ENCODE measurements around the gene LDLRAD4.

Gene LDLRAD4

GRCh38 chr18:13232086-13232917 is 13.7 kb downstream of the LDLRAD4 start:
- no peak for DNase-seq

- no peak for DNase-seq
Measured at GRCh38 chr18:13232971-13233786, 14.6 kb downstream of the LDLRAD4 start.

- no peak for DNase-seq
Measured at GRCh38 chr18:13233787-13234783, 15.5 kb downstream of the LDLRAD4 start.

- DNase-seq: no peak
Measured at GRCh38 chr18:13235421-13235831, 16.9 kb downstream of the LDLRAD4 start.

DNA sequence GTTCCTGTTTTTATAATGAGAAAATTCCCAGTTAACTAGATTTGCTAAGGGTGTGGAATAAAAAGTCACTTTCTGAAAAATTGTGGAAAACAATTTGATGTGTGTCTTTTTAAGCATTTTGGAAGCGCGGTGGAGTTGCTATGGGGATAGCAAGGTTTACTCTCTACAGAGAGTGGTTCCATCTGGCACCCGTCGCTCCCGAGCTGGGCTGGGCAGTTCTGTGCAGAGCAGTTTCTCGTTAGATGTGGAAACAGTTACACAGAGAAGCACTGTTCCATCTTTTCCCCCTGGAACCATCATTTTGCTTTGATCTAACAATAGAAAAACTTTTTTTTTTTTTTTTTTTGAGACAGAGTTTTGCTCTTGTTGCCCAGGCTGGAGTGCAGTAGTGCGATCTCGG is 17.4 kb downstream of the LDLRAD4 start:
- DNase-seq: no peak

DNA sequence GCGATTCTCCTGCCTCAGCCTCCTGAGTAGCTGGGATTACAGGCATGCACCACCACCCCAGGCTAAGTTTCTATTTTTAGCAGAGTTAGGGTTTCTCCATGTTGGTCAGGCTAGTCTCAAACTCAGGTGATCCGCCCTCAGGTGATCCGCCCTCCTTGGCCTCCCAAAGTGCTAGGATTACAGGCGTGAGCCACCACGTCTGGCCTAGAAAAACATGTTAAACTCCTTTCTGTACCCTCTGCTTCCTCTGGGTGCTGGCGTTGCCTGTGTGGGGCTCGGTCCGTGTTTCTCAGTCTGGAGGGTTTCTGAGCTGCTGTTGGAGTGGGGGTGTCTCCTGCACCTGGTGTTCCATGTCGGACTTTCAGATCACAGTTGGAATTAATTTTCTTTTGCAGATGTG is 17.9 kb downstream of the LDLRAD4 start:
- no peak for DNase-seq

DNA sequence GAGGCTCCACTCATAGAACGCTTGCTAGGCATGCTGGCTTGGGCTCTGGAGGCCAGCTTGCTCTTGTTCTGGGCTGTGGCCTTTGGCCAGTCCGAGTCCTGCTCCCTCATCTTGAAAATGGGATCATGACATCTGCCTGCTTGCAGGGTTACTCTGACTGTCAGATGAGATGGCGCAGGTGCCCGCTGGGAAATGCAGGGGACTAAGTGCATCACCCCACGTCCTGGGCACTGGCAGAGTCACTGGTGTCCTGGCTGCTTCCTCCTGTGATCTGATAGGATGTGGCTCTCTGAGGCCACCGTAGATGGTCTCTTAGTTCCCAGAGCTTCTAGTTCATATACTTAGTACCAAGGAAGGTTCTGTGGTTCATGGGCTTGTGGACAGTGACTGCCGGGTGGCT is 18.5 kb downstream of the LDLRAD4 start:
- DNase-seq: no peak

- DNase-seq: no peak
Measured at GRCh38 chr18:13237641-13238040, 19.1 kb downstream of the LDLRAD4 start.

DNA sequence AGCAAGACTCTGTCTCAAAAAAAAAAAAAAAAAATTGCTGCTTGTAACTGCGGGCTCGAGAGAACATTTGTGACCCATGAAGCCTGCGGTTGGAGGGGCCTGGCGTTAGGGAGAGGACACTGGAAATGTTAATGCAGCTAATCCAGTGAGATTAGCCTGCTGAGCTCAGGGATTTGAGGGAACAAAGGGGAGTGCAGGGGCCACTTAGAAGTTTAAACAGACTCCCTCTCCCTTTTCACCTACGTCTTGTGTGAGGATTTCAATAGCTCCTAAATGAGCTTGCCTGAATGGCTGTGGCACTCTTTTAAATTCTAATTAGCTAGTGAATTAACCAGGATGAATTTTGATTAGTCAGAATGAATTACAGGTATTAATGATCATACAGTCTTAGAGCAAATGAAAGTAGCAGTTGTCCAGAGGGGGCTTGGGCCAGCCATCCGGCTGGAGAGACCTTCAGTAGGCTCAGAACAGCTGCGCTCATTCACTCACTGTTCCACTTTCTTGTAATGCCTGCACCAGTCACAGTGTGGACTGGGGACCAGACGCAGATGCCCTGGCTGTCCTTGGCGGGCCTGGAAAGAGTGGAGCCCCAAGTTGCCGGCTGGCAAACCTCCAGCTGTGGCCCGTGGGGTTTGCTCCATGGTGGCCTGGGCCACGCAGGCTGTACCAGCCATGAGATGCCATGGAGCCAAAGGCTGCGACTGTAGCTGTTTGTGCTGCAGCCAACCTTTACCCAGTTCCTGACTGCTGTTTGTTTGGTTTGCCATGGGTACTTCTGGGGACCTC is 20.8 kb downstream of the LDLRAD4 start:
- no peak for DNase-seq

GRCh38 chr18:13240060-13240725 is 21.6 kb downstream of the LDLRAD4 start:
- DNase-seq: no peak

DNA sequence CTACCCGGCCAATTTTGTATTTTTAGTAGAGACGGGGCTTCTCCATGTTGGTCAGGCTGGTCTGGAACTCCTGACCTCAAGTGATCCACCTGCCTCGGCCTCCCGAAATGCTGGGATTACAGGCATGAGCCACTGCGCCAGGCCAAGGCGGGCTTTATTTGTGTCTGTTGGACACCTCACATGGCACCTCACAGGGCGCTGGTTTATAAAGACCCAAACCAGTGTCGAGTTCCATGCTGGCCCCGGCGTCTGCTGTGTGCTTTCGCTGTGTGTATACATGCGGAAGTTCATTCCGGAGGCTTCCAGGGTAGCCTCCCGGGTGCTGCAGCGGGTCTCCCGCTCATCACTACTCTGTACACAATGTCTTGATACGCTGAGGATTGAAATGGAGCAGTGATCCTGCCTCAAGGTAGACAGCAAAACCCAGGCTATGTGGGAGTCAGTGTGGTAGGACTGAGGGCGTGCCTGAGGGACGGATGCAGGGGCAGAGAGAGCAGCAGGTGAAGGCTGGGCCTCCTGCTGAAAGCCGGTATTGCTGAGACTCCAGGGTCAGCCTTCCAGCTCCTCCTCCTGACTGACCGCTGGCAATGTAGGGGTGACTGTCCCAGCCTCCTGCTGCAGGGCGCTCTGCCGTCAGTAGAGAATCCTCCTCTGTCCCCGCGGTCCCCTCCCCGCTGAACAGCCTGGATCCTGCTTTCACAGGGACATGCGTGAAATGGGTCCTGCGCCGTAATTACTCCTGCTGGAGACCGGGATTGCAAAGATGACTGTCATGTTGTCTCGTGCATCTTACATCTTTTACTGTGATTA is 22.7 kb downstream of the LDLRAD4 start:
- no peak for DNase-seq

DNA sequence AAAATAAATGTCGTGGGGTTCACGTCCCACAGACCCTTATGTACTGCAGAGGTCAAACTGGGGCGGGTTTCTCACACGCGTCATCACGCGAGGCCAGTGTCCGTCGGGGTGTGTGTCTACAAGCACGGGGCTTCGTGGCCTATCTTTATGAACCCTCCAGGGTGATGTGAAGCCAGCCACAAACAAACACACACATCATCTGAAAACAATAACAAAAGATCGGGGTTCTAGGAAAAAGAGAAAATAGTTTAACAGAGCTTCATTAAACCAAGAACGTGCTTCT is 23.3 kb downstream of the LDLRAD4 start:
- no peak for DNase-seq

GRCh38 chr18:13242797-13243196 is 24.2 kb downstream of the LDLRAD4 start:
- no peak for DNase-seq

DNA sequence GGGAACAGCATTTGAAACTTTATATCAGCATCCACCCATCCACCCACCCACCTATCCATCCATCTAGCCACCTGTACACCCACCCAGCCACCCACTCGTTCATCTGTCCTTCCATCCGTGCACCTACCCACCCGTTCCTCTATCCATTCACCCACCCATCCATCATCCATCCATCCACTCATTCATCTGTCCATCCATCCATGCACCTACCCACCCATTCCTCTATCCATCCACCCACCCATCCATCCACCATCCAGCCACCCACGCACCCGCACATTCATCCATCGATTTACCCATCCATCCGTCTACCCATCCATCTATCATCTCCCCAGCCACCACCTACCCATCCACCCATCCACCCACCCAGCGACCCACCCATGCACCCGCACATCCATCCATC is 24.8 kb downstream of the LDLRAD4 start:
- no peak for DNase-seq

- no peak for DNase-seq
Measured at GRCh38 chr18:13244135-13244534, 25.6 kb downstream of the LDLRAD4 start.

DNA sequence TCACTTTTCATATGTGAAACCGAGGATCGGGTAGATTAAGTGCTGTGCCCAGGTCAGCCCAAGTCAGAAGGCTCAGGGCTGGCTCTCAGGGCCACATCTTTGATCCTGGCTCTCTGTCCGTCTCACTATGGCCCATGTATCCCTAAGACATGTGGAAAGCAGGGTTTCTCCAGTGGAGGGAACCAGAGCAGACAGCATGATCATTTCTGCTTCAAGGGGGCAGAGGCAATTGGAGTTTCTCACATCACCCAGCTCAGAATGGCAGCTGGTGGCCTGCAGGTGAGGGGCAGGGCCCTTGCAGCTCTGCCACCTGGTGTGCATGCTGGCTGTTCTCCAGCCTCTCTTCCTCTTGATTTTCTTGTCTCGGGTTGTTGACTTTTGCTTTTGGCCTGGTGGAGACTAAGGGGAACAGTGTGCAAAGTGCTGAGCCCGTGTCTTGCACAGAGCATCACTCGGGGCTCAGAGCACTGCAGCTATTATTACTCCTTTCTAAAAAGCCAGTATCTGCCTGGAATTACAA is 27.0 kb downstream of the LDLRAD4 start:
- DNase-seq: no peak

GRCh38 chr18:13246121-13246520 is 27.6 kb downstream of the LDLRAD4 start:
- DNase-seq: no peak

DNA sequence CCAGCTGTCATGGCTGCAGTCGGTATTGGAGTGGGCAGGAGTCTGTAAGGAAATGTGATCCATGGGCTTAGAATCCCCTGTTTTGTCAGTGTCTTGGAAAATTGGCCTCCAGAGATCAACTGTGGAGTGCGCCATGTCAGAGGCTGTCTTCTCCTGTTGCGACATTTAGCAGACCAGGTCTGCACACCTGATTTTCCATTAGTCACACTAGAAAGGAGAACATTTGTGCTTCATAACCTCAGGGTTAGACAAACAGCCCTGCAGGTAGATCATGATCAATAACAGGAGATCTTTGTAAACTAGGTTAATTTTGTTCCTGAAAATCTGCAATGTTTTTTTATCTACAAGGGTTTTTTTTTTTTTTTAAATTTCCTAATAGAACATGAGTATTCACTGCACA is 28.0 kb downstream of the LDLRAD4 start:
- DNase-seq: no peak

GRCh38 chr18:13247506-13247905 is 28.9 kb downstream of the LDLRAD4 start:
- DNase-seq: no peak

- DNase-seq: no peak
Measured at GRCh38 chr18:13252686-13253410, 34.3 kb downstream of the LDLRAD4 start.

Measured in hematopoietic multipotent progenitor cell treated with erythropoietin and hydrocortisone succinate and interleukin-3 and kit ligand, for 4 days (in vitro differentiated cells).